ENCODE data around the gene CNEP1R1.

CNEP1R1 gene

GRCh38 chr16:50065624-50066481 is 40.8 kb downstream of the CNEP1R1 start, which contains the start of gene HEATR3:
Gene HEATR3 (plus strand): TSS chr16:50065970. CDS start chr16:50066132, 162 bp downstream.
- peak in 1 of 2 experiments; percentile 55 for DNase-seq

- no peak for DNase-seq
Measured at GRCh38 chr16:50066482-50067289, 41.7 kb downstream of the CNEP1R1 start.

- DNase-seq = no peak
Measured at GRCh38 chr16:50067290-50067853, 42.3 kb downstream of the CNEP1R1 start.

- DNase-seq = no peak
Measured at GRCh38 chr16:50068550-50068949, 43.5 kb downstream of the CNEP1R1 start.

GRCh38 chr16:50069060-50069459 is 44.0 kb downstream of the CNEP1R1 start:
- no peak for DNase-seq

GRCh38 chr16:50071075-50071671 is 46.1 kb downstream of the CNEP1R1 start:
- no peak for DNase-seq

- no peak for DNase-seq
Measured at GRCh38 chr16:50072730-50073129, 47.7 kb downstream of the CNEP1R1 start.

GRCh38 chr16:50079397-50080140 is 54.5 kb downstream of the CNEP1R1 start:
- DNase-seq = no peak

GRCh38 chr16:50081428-50082018 is 56.5 kb downstream of the CNEP1R1 start:
- no peak for DNase-seq

GRCh38 chr16:50083996-50084395 is 59.0 kb downstream of the CNEP1R1 start:
- no peak for DNase-seq

GRCh38 chr16:50086176-50086575 is 61.2 kb downstream of the CNEP1R1 start:
- DNase-seq = no peak

All from cerebellar nuclear complex (tissue), 1 donor.